ENCODE results near the gene TUG1.

DNA sequence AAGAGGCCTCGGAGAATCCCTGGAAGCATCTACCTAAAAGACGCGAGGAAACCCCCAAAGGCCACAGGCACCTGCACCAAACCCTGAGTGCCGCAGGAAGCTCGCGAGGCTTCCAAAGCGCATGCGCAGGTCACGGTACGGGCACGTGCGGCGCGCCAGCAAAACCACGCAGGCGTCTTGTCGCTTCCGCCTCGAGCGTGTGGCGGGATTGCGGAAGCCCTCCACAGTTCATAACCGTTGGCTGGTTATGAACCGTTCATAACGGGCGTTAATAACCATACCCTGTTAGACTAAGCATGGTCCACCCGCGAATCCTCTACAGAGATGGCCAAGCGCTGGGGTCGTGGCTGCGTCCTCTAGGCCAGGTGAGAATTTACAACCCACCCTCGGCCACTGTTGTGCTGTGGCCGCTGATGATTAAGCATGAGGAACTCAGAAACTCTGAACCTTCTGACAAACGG is 46.9 kb upstream of the TUG1 start:
- TF ChIP-seq, protein P1, sequence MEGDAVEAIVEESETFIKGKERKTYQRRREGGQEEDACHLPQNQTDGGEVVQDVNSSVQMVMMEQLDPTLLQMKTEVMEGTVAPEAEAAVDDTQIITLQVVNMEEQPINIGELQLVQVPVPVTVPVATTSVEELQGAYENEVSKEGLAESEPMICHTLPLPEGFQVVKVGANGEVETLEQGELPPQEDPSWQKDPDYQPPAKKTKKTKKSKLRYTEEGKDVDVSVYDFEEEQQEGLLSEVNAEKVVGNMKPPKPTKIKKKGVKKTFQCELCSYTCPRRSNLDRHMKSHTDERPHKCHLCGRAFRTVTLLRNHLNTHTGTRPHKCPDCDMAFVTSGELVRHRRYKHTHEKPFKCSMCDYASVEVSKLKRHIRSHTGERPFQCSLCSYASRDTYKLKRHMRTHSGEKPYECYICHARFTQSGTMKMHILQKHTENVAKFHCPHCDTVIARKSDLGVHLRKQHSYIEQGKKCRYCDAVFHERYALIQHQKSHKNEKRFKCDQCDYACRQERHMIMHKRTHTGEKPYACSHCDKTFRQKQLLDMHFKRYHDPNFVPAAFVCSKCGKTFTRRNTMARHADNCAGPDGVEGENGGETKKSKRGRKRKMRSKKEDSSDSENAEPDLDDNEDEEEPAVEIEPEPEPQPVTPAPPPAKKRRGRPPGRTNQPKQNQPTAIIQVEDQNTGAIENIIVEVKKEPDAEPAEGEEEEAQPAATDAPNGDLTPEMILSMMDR (IDR thresholded peaks at IDR 0.05) = no peak
- TF ChIP-seq POLR2A (IDR thresholded peaks at IDR 0.05) = peak in 1 of 2 donors; percentile 36
- peak in 1 of 2 donors; percentile 35 for TF ChIP-seq EP300 (IDR thresholded peaks at IDR 0.05)

All from tibial nerve (tissue), 4 donors.